Activated T-cell treated with anti-CD3 and anti-CD28 coated beads, Interleukin-2, amount 50 U/mL, for 4 hours (primary cell): ENCODE data around the gene BEST2. TPM values are rescaled to one million over a fixed set of nuclear protein-coding genes. Genes with fewer than 3 reads are reported as not detected.
"Not testable (repeated sequence)": the region's sequence is repeated elsewhere in the genome, so short reads cannot be mapped to it uniquely, and the experiment has no call there.

Experiments used
- ATAC-seq, 2 donors: fragments of 200-7000 bp; cut with Tn5 transposase; one replicate each; pipeline ENCODE4 v1.10.0; 2021
- DNase-seq: peaks from one replicate; pipeline ENCODE4 v3.0.0-alpha.2; 2020
- H3K27me3 Mint-ChIP-seq: one replicate; pipeline ENCODE4 v1.8.0; 2021; ENCODE audit warnings: low read depth, mixed read lengths
- H3K36me3 Mint-ChIP-seq: one replicate; pipeline ENCODE4 v1.8.0; 2022; ENCODE audit warnings: mixed read lengths; ENCODE audit not compliant: insufficient read depth
- H3K4me1 Mint-ChIP-seq: one replicate; pipeline ENCODE4 v1.8.0; 2021; ENCODE audit warnings: low read depth, mixed read lengths
- H3K4me3 Mint-ChIP-seq: one replicate; pipeline ENCODE4 v1.8.0; 2021; ENCODE audit warnings: mild to moderate bottlenecking, moderate library complexity, mixed read lengths
- H3K9me3 Mint-ChIP-seq: one replicate; pipeline ENCODE4 v1.8.0; 2021; ENCODE audit warnings: mixed read lengths
- total RNA-seq, 3 donors: library from RNA; stranded (reverse); gene quantifications; one replicate each; pipeline ENCODE4 v1.2.1, GENCODE V29; 2021

BEST2 gene
- total RNA-seq: not detected

DNA sequence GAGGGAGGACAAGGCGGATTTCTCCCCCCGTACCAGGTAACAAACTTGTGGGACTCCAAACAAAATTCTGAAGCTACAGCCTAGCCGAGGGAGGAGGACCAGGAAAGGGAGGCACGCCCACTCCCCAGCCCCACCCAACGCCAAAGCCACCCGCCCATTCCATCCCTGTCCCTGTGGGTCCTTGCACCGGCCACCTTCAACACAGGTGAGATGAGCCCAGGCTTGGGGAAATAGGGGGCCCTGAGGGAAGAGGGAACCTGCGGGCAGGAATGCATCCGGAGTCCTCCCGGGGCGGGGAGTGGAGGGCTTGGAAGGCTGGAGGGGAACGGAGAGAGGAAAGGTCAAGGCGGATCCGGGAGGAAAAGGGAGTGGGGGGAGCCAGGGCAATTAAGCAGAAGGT lies at the start of gene BEST2:
TSS of gene BEST2 (plus strand) at position 157 of the 400 bp plus-strand sequence. CDS start 802 bp downstream, outside the sequence.
- H3K4me1 Mint-ChIP-seq: peaks cover 3% of the 10 kb centered on the region
- DNase-seq (no peak), ATAC-seq (no peak)
- peaks cover 18% of the 10 kb centered on the region for H3K36me3 Mint-ChIP-seq
- H3K9me3 Mint-ChIP-seq: peaks cover 7% of the 10 kb centered on the region
- peaks cover 24% of the 10 kb centered on the region for H3K27me3 Mint-ChIP-seq
- H3K4me3 Mint-ChIP-seq: no peak within 1 kb of the TSS

GRCh38 chr19:12703046-12703445 lies 48.5 kb upstream of the BEST2 start:
- Mint-ChIP-seq H3K36me3 (peaks cover 35% of the 10 kb centered on the region), H3K9me3 (no peaks in the 10 kb centered on the region), H3K4me3 (no peak overlapping the region), H3K4me1 (peaks cover 2% of the 10 kb centered on the region), H3K27me3 (no peaks in the 10 kb centered on the region)
- ATAC-seq (peak; percentile 67 to 72), DNase-seq (no peak)

DNA sequence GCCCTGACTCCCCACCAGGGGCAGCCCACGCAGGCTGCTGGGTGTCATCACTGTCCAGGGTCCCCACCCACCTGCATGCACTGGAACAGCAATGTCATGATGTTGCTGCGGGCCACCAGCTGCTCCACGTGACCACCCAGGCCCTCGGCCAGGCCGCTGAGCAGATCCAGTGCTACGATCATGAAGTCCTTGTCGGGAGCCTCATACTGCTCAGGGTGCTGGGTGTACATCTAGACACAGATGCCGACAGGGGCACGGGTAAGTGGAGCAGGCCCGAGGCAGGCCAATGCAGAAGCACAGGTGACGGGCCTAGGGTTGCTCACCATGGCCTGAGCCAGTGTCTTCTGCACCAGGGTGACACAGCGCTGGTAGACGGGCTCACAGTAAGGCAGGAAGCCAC lies 46.4 kb upstream of the BEST2 start:
- Mint-ChIP-seq H3K27me3 (no peaks in the 10 kb centered on the region), H3K4me3 (no peak overlapping the region), H3K9me3 (no peaks in the 10 kb centered on the region), H3K4me1 (no peaks in the 10 kb centered on the region), H3K36me3 (peaks cover 34% of the 10 kb centered on the region)
- DNase-seq (no peak), ATAC-seq (no peak)

GRCh38 chr19:12705654-12706331 lies 45.8 kb upstream of the BEST2 start:
- no peak for ATAC-seq
- Mint-ChIP-seq H3K27me3 (no peaks in the 10 kb centered on the region), H3K36me3 (peaks cover 40% of the 10 kb centered on the region)

DNA sequence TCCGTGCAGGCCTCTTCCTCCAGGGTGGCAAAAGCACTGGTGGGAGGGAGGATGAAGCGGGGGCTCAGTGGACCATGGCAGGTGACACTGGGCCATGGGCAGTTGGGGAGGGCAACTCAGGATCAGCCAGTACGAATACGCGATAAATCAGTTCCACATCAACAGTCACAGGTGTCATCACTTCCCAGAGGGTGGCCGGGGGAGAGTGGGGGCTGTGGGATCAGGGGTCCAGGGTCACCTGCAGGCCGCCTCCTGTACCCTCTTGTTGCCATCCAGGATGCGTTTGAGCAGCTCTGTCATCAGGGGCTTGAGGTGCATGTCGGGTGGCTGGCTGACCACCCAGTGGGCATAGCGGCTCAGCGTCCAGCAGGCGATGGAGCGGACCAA lies 45.3 kb upstream of the BEST2 start:
- Mint-ChIP-seq H3K4me3 (no peak overlapping the region), H3K9me3 (no peaks in the 10 kb centered on the region), H3K4me1 (no peaks in the 10 kb centered on the region), H3K27me3 (no peaks in the 10 kb centered on the region), H3K36me3 (peaks cover 38% of the 10 kb centered on the region)
- no peak for ATAC-seq
- no peak for DNase-seq

More at GRCh38 chr19:12705654-12706331, 45.8 kb upstream of the BEST2 start:
- Mint-ChIP-seq H3K4me1 (no peaks in the 10 kb centered on the region), H3K9me3 (no peaks in the 10 kb centered on the region), H3K4me3 (no peak overlapping the region)
- no peak for DNase-seq

- no peaks in the 10 kb centered on the region for H3K9me3 Mint-ChIP-seq
- no peak overlapping the region for H3K4me3 Mint-ChIP-seq
- no peaks in the 10 kb centered on the region for H3K4me1 Mint-ChIP-seq
- no peaks in the 10 kb centered on the region for H3K27me3 Mint-ChIP-seq
- DNase-seq (no peak), ATAC-seq (no peak)
- peaks cover 35% of the 10 kb centered on the region for H3K36me3 Mint-ChIP-seq
Measured at GRCh38 chr19:12708641-12709040, 43.0 kb upstream of the BEST2 start.

GRCh38 chr19:12711187-12711586 lies 40.4 kb upstream of the BEST2 start:
- Mint-ChIP-seq H3K4me3 (no peak overlapping the region), H3K4me1 (no peaks in the 10 kb centered on the region), H3K27me3 (no peaks in the 10 kb centered on the region), H3K9me3 (no peaks in the 10 kb centered on the region), H3K36me3 (peaks cover 27% of the 10 kb centered on the region)
- no peak for ATAC-seq
- no peak for DNase-seq

GRCh38 chr19:12712077-12712476 lies 39.5 kb upstream of the BEST2 start:
- H3K27me3 Mint-ChIP-seq, H3K9me3 Mint-ChIP-seq, H3K4me1 Mint-ChIP-seq, DNase-seq, H3K4me3 Mint-ChIP-seq, ATAC-seq: not testable (repeated sequence)
- peaks cover 27% of the 10 kb centered on the region for H3K36me3 Mint-ChIP-seq

- H3K9me3 Mint-ChIP-seq, ATAC-seq, DNase-seq, H3K4me3 Mint-ChIP-seq, H3K27me3 Mint-ChIP-seq, H3K4me1 Mint-ChIP-seq: not testable (repeated sequence)
- H3K36me3 Mint-ChIP-seq: peaks cover 27% of the 10 kb centered on the region
Measured at GRCh38 chr19:12713304-12713703, 38.3 kb upstream of the BEST2 start.

GRCh38 chr19:12715102-12715501 lies 36.5 kb upstream of the BEST2 start:
- Mint-ChIP-seq H3K27me3 (no peaks in the 10 kb centered on the region), H3K4me3 (no peak overlapping the region), H3K36me3 (peaks cover 33% of the 10 kb centered on the region), H3K4me1 (peaks cover 7% of the 10 kb centered on the region), H3K9me3 (no peaks in the 10 kb centered on the region)
- no peak for DNase-seq
- ATAC-seq: no peak

DNA sequence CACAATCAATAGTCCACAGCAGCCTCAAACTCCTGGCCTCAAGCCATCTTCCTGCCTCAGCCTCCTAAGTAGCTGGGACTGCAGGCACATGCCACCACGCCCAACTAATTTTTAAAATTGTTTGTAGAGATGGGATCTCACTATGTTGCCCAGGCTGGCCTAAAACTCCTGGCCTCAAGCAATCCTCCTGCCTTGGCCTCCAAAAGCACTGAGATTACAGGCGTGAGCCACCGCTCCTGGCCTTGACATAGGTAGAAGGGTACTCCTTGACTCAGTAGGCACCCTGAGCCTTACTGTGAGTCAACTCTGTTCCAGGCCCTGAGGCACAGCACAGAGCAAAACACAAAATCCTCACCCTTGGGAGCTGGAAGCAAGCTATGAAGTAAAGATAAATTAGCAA lies 35.7 kb upstream of the BEST2 start:
- ATAC-seq (no peak), DNase-seq (no peak)
- Mint-ChIP-seq H3K4me1 (peaks cover 13% of the 10 kb centered on the region), H3K27me3 (no peaks in the 10 kb centered on the region), H3K36me3 (peaks cover 30% of the 10 kb centered on the region), H3K4me3 (no peak overlapping the region), H3K9me3 (no peaks in the 10 kb centered on the region)

DNA sequence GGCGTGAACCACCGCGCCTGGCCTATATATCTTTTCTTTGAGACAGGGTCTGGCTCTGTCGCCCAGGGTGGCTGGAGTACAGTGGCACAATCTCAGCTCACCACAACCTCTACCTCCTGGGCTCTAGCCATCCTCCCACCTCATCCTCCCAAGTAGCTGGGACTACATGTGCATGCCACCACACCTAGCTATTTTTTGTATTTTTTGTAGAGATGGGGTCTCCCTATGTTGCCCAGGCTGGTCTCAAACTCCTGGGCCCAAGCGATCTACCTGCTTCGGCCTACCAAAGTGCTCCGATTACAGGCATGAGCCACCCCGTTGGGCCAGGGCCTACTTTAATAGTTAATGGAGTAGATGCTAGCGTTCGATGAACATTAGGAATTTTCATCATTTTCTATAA lies 31.3 kb upstream of the BEST2 start:
- H3K9me3 Mint-ChIP-seq: no peaks in the 10 kb centered on the region
- no peak for DNase-seq
- H3K27me3 Mint-ChIP-seq: no peaks in the 10 kb centered on the region
- no peak for ATAC-seq
- peaks cover 24% of the 10 kb centered on the region for H3K36me3 Mint-ChIP-seq
- H3K4me3 Mint-ChIP-seq: peak overlapping the region; percentile 85
- H3K4me1 Mint-ChIP-seq: peaks cover 24% of the 10 kb centered on the region

DNA sequence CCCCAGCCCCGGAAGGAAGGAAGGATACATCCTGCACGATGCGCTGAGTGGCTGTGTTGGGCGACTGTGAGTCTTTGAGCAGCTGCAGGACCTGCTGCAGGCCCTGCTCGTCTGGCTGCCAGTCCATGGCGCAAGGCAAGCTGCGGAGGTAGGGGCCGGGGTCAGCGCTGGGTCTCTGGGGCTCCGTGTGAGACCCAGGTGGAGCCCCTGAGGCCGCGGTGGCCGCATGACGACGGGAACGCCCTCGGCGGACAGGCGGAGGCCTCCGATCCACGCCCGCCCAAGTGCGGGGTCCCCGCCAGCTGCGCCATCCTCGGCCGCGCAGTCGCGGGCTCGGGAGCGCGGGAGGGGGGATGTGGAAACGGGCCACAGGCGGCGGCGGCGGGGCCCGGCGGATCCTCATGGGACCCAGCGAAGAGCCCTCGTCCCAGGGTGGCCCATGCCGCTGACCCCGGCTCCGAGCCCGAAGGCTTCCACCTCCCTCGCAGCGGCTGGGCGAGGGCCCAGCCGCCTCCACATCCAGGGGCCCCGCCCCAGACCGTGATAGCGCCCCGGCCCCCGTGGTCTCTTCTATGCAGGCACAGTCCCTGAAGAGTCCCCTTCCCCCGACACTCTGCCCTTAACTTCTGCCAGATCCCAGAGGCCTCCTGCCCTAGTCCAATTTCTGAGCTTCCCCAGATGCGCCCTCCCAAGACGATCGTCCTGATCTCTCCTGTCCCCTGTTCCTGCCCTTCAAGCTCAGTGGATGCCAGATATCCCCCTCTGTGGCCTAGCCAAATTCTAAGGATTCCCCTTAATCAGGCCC lies 30.5 kb upstream of the BEST2 start:
- no peak for DNase-seq
- Mint-ChIP-seq H3K36me3 (peaks cover 24% of the 10 kb centered on the region), H3K4me1 (peaks cover 24% of the 10 kb centered on the region), H3K9me3 (no peaks in the 10 kb centered on the region), H3K4me3 (peak overlapping the region; percentile 85), H3K27me3 (no peaks in the 10 kb centered on the region)
- no peak for ATAC-seq

DNA sequence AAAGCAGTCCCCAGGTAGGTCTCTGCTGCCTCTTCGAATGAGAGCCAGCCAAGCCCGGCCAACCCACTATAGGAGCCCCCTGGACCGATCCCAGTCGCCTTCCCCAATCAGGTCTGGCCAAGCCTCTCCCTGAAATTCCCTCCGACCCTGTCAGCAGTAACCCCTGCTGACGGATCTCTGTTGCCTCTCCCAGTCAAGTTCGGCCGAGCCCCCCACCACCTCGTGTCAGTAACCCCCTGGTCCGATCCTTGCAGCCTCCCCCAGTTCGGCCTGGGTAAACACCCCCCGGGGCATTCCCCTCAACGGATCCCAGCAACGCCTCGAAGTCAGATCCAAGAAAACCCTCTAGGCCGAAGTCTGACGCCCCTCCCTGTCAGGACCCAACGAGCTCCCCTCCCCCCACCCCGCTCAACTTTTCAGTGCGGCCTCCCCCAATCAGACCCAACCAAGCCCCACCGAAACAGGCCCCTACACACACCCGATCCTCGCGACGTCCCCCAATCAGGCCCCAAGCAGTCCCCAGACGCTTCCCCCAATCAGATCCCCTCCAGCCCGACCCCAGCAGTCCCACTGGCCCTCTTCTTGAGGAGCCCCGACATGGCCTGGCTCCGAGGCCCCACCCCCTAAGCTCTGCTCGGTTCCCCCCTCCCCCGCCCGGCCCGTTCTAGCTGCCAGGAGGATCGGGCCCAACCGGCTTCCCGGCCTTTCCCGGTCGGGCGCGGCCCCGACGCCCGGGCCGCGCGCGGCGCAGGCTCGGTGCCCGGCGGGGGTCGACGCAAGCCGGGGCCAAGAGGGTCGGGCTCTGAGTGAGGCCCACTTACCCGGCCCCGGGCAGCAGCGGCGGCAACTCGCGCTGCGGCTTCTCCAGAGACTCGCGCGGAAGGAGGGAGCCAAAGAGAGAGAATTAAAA lies 29.7 kb upstream of the BEST2 start:
- H3K9me3 Mint-ChIP-seq: no peaks in the 10 kb centered on the region
- H3K27me3 Mint-ChIP-seq: no peaks in the 10 kb centered on the region
- peaks cover 19% of the 10 kb centered on the region for H3K36me3 Mint-ChIP-seq
- ATAC-seq: peak; percentile 19 to 29
- peaks cover 24% of the 10 kb centered on the region for H3K4me1 Mint-ChIP-seq
- peak overlapping the region; percentile 94 for H3K4me3 Mint-ChIP-seq
- DNase-seq: peak; percentile 39
